ENCODE measurements around the gene GLIPR1L2.

The GLIPR1L2 gene

GRCh38 chr12:75478116-75478794, 87.4 kb downstream of the GLIPR1L2 start:
- no peak for DNase-seq (ENCODE audit: low spot score)

GRCh38 chr12:75479963-75480461, 89.1 kb downstream of the GLIPR1L2 start:
- no peak for DNase-seq (ENCODE audit: low spot score)

- peak; percentile 99 for DNase-seq (ENCODE audit: low spot score)
Measured at GRCh38 chr12:75480469-75480949, 89.6 kb downstream of the GLIPR1L2 start, which contains the start of gene GLIPR1. TSS of gene GLIPR1 (plus strand) at chr12:75480755. CDS start at chr12:75480881, 126 bp downstream.

- no peak for DNase-seq (ENCODE audit: low spot score)
Measured at GRCh38 chr12:75481013-75481705, 90.3 kb downstream of the GLIPR1L2 start.

GRCh38 chr12:75481774-75482173, 90.9 kb downstream of the GLIPR1L2 start:
- DNase-seq (ENCODE audit: low spot score) = peak; percentile 91

Measured in RKO (cell line).